ENCODE measurements around the gene DGCR6L. TPM values are rescaled to one million over a fixed set of nuclear protein-coding genes. Genes with fewer than 3 reads are reported as not detected.
"Not testable (repeated sequence)": the region's sequence is repeated elsewhere in the genome, so short reads cannot be mapped to it uniquely, and the experiment has no call there.

Gene DGCR6L
- total RNA-seq, 6 experiments from 2014 or later = 32.6 to 79.9 (median 50.9) TPM

- TF ChIP-seq POLR2A (IDR thresholded peaks at IDR 0.05) (no peak), CTCF (IDR thresholded peaks at IDR 0.05) (no peak)
- intact Hi-C loops (cut with DNase I) = no loop called here
- DNase-seq (no peak), ATAC-seq (no peak)
- H3K4me1 ChIP-seq = no peaks in the 10 kb centered on the region
- H3K36me3 ChIP-seq = no peaks in the 10 kb centered on the region
- H3K9me3 ChIP-seq = no peaks in the 10 kb centered on the region
- H3K27me3 ChIP-seq = no peaks in the 10 kb centered on the region
- no peak overlapping the region for H3K27ac ChIP-seq
- no peak overlapping the region for H3K4me3 ChIP-seq
- 93% methylated on average over 2 of the region's 7 CpGs for WGBS (ENCODE audit: insufficient coverage, low coverage, low lambda C conversion rate, missing lambda C conversion rate)
Observed at GRCh38 chr22:20276468-20276867, 43.4 kb downstream of the DGCR6L start.

- ATAC-seq (no peak), DNase-seq (no peak)
- no peak overlapping the region for H3K27ac ChIP-seq
- no peaks in the 10 kb centered on the region for H3K36me3 ChIP-seq
- no peaks in the 10 kb centered on the region for H3K4me1 ChIP-seq
- no peaks in the 10 kb centered on the region for H3K27me3 ChIP-seq
- no peaks in the 10 kb centered on the region for H3K9me3 ChIP-seq
- H3K4me3 ChIP-seq = no peak overlapping the region
- 92% methylated on average over 13 of the region's 13 CpGs for WGBS (ENCODE audit: insufficient coverage, low coverage, low lambda C conversion rate, missing lambda C conversion rate)
- intact Hi-C loops (cut with DNase I) = no loop called here
- no peak for TF ChIP-seq POLR2A (IDR thresholded peaks at IDR 0.05)
- TF ChIP-seq CTCF (IDR thresholded peaks at IDR 0.05) = no peak
Observed at GRCh38 chr22:20275836-20276235, 44.0 kb downstream of the DGCR6L start.

- H3K36me3 ChIP-seq; H3K4me3 ChIP-seq; H3K27me3 ChIP-seq; ATAC-seq; H3K27ac ChIP-seq; H3K4me1 ChIP-seq; intact Hi-C loops (cut with DNase I); DNase-seq; H3K9me3 ChIP-seq: not testable (repeated sequence)
- WGBS (ENCODE audit: insufficient coverage, low coverage, low lambda C conversion rate, missing lambda C conversion rate) = 76% methylated on average over 3 of the region's 7 CpGs
Observed at GRCh38 chr22:20275325-20275724, 44.5 kb downstream of the DGCR6L start.

GRCh38 chr22:20274374-20274773 lies 45.5 kb downstream of the DGCR6L start:
- WGBS (ENCODE audit: insufficient coverage, low coverage, low lambda C conversion rate, missing lambda C conversion rate) = 100% methylated on average over 2 of the region's 10 CpGs
- H3K27ac ChIP-seq; H3K27me3 ChIP-seq; H3K36me3 ChIP-seq; ATAC-seq; H3K9me3 ChIP-seq; intact Hi-C loops (cut with DNase I); H3K4me3 ChIP-seq; DNase-seq; H3K4me1 ChIP-seq: not testable (repeated sequence)

- Histone ChIP-seq H3K27me3 (no peaks in the 10 kb centered on the region), H3K4me3 (no peak overlapping the region), H3K4me1 (no peaks in the 10 kb centered on the region), H3K9me3 (no peaks in the 10 kb centered on the region), H3K27ac (no peak overlapping the region), H3K36me3 (no peaks in the 10 kb centered on the region)
- TF ChIP-seq POLR2A (IDR thresholded peaks at IDR 0.05) = no peak
- TF ChIP-seq CTCF (IDR thresholded peaks at IDR 0.05) = no peak
- intact Hi-C loops (cut with DNase I) = no loop called here
- ATAC-seq = no peak
- DNase-seq = no peak
- WGBS (ENCODE audit: insufficient coverage, low coverage, low lambda C conversion rate, missing lambda C conversion rate) = no CpG with 5 or more reads among the region's 12 CpGs
Observed at GRCh38 chr22:20273758-20274181, 46.1 kb downstream of the DGCR6L start.

- Histone ChIP-seq H3K36me3 (no peaks in the 10 kb centered on the region), H3K4me3 (no peak overlapping the region), H3K27me3 (no peaks in the 10 kb centered on the region), H3K4me1 (no peaks in the 10 kb centered on the region), H3K9me3 (no peaks in the 10 kb centered on the region), H3K27ac (no peak overlapping the region)
- ATAC-seq (no peak), DNase-seq (no peak)
- TF ChIP-seq CTCF (IDR thresholded peaks at IDR 0.05) = no peak
- TF ChIP-seq POLR2A (IDR thresholded peaks at IDR 0.05) = no peak
- intact Hi-C loops (cut with DNase I) = no loop called here
- WGBS (ENCODE audit: insufficient coverage, low coverage, low lambda C conversion rate, missing lambda C conversion rate) = no CpG with 5 or more reads among the region's 13 CpGs
Observed at GRCh38 chr22:20272700-20273099, 47.2 kb downstream of the DGCR6L start.
